Lower lobe of right lung (tissue), 2 donors: ENCODE measurements around the gene NNMT. TPM values are rescaled to one million over a fixed set of nuclear protein-coding genes. Genes with fewer than 3 reads are reported as not detected.
"Not testable (repeated sequence)": the region's sequence is repeated elsewhere in the genome, so short reads cannot be mapped to it uniquely, and the experiment has no call there.

Source experiments
- ATAC-seq, 2 donors: fragments of 200-7000 bp; cut with Tn5 transposase; one replicate each; pipeline ENCODE4 v1.9.1; 2020 to 2022; ENCODE audit warnings: mild to moderate bottlenecking in 2 of 2, moderate library complexity in 2 of 2
- DNase-seq: peaks from one replicate; pipeline ENCODE4 v3.0.0-alpha.2; 2020
- H3K27ac ChIP-seq: fragments of 200-600 bp; one replicate; pipeline ENCODE4 v1.8.0; 2022
- H3K27me3 ChIP-seq: fragments of 200-600 bp; one replicate; pipeline ENCODE4 v1.8.0; 2022; ENCODE audit warnings: low read depth
- H3K36me3 ChIP-seq: fragments of 200-600 bp; one replicate; pipeline ENCODE4 v1.8.0; 2022; ENCODE audit warnings: mild to moderate bottlenecking
- H3K4me1 ChIP-seq: fragments of 200-600 bp; one replicate; pipeline ENCODE4 v1.8.0; 2022
- H3K4me3 ChIP-seq: fragments of 200-600 bp; one replicate; pipeline ENCODE4 v1.8.0; 2022; ENCODE audit warnings: mild to moderate bottlenecking
- H3K9me3 ChIP-seq: fragments of 200-600 bp; one replicate; pipeline ENCODE4 v1.8.0; 2022
- CTCF ChIP-seq: fragments of 200-600 bp; IDR thresholded peaks from one replicate; pipeline ENCODE4 v1.8.0; 2022; ENCODE audit warnings: antibody characterized with exemption, mild to moderate bottlenecking
- intact Hi-C: fragments of 100-400 bp; cut with DNase I; formaldehyde crosslinking; loops from one replicate; pipeline ENCODE4 v1.11.0; 2022
- total RNA-seq: library from RNA; stranded (reverse); fragmentation: NEBNext Ultra II Directional; extraction: Animal tissue kit (Norgen Biotek cat#: 25700); gene quantifications from one replicate; pipeline ENCODE4 v1.2.1, GENCODE V29; 2021
- donor health status: DM: no; HTN: yes; CAD: no; lungs with severe emphysema.

Gene NNMT
- total RNA-seq, 1 donor from 2014 or later, result 162 TPM

- no peak for ATAC-seq
- Histone ChIP-seq H3K9me3 (peaks cover 8% of the 10 kb centered on the region), H3K4me3 (no peak overlapping the region), H3K27ac (no peak overlapping the region), H3K4me1 (peaks cover 4% of the 10 kb centered on the region), H3K27me3 (no peaks in the 10 kb centered on the region), H3K36me3 (no peaks in the 10 kb centered on the region)
- no peak for DNase-seq
- intact Hi-C loops, result no loop called here
- no peak for TF ChIP-seq CTCF
Measured at GRCh38 chr11:114326151-114326550, 30.0 kb downstream of the NNMT start.

GRCh38 chr11:114326776-114327175 lies 30.6 kb downstream of the NNMT start:
- intact Hi-C loops, result no loop called here
- ATAC-seq (peak in 1 of 2 donors; percentile 15), DNase-seq (no peak)
- Histone ChIP-seq H3K4me1 (no peaks in the 10 kb centered on the region), H3K27ac (no peak overlapping the region), H3K27me3 (no peaks in the 10 kb centered on the region), H3K9me3 (peaks cover 8% of the 10 kb centered on the region), H3K36me3 (no peaks in the 10 kb centered on the region), H3K4me3 (no peak overlapping the region)
- no peak for TF ChIP-seq CTCF

GRCh38 chr11:114330373-114330772 lies 34.2 kb downstream of the NNMT start:
- TF ChIP-seq CTCF, result no peak
- intact Hi-C loops, result no loop called here
- H3K4me3 ChIP-seq, result no peak overlapping the region
- H3K27ac ChIP-seq, result no peak overlapping the region
- no peaks in the 10 kb centered on the region for H3K4me1 ChIP-seq
- no peak for ATAC-seq
- no peaks in the 10 kb centered on the region for H3K36me3 ChIP-seq
- H3K9me3 ChIP-seq, result peaks cover 8% of the 10 kb centered on the region
- no peaks in the 10 kb centered on the region for H3K27me3 ChIP-seq
- no peak for DNase-seq

- DNase-seq (peak; percentile 56), ATAC-seq (peak; percentile 87 to 88)
- no peaks in the 10 kb centered on the region for H3K36me3 ChIP-seq
- intact Hi-C loops, result no loop called here
- peak overlapping the region; percentile 46 for H3K27ac ChIP-seq
- peak overlapping the region; percentile 37 for H3K4me3 ChIP-seq
- peaks cover 7% of the 10 kb centered on the region for H3K4me1 ChIP-seq
- TF ChIP-seq CTCF, result peak; percentile 76
- no peaks in the 10 kb centered on the region for H3K9me3 ChIP-seq
- no peaks in the 10 kb centered on the region for H3K27me3 ChIP-seq
Measured at GRCh38 chr11:114340311-114341131, 44.3 kb downstream of the NNMT start.

- H3K9me3 ChIP-seq, H3K27ac ChIP-seq, H3K4me3 ChIP-seq, intact Hi-C loops, H3K4me1 ChIP-seq, DNase-seq, H3K27me3 ChIP-seq, H3K36me3 ChIP-seq, ATAC-seq: not testable (repeated sequence)
Measured at GRCh38 chr11:114341667-114342066, 45.5 kb downstream of the NNMT start.

GRCh38 chr11:114342476-114342875 lies 46.3 kb downstream of the NNMT start:
- DNase-seq (no peak), ATAC-seq (no peak)
- Histone ChIP-seq H3K27me3 (no peaks in the 10 kb centered on the region), H3K4me3 (no peak overlapping the region), H3K36me3 (no peaks in the 10 kb centered on the region), H3K4me1 (peaks cover 7% of the 10 kb centered on the region), H3K27ac (no peak overlapping the region), H3K9me3 (no peaks in the 10 kb centered on the region)
- no peak for TF ChIP-seq CTCF
- intact Hi-C loops, result no loop called here
